GM19023 (cell line): ENCODE data around the gene DNER.

ENCODE experiments used
- ATAC-seq: cut with Tn5 transposase; IDR thresholded peaks from one replicate; pipeline ENCODE4 v1.9.1; 2021; ENCODE audit warnings: mild to moderate bottlenecking, moderate library complexity; ENCODE audit not compliant: unreplicated experiment

The DNER gene

DNA sequence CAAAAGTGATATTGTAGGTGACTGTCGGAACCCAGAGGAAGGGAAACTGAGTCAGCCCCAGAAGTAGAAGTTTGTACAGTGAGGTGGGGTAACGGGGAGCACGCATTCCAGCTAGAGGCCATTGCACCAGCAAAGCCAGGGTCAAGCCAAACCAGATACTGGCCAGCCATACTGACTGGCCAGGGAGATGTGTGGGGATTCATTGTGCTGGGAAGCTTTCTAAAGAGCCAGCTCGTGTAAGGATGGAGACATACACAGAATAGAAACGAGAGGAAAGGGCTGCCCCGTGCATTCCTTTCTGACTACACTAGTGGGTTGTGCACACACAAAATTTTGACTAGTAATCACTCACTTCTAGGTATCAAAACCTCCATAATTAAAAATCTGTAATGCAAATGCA is 268.0 kb downstream of the DNER start:
- no peak for ATAC-seq

DNA sequence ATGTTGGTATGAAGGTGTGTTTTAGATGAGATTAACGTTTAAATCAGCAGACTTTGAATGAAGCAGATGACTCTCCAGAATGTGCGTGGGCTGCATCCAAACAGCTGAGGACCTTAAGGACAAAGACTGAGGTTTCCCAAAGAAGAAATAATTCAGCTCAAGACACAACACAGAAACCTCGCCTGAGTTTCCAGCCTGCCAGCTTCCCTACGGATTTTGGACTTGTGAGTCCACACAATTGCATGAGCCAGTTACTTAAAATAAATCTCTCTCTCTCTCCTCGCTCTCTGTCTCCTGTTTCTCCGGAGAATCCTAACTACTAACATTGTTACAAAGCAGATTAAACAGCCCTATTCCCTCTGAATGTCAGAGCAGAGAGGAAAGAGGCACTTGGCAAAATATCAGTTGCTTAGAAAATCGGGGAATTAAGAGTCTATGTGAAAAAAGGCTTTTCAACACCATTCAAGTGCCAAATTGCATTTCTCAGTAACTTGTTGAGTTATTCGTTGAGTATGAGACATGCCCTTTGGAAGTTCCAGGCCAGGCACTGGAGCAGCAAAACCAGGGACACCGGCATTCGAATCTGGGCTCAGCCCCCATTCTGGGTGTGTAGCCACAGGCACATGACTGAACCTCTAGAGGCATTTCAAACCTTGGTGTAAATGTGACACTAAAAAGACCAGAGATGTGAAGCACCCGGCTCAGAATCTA is 268.7 kb downstream of the DNER start:
- ATAC-seq, result no peak

DNA sequence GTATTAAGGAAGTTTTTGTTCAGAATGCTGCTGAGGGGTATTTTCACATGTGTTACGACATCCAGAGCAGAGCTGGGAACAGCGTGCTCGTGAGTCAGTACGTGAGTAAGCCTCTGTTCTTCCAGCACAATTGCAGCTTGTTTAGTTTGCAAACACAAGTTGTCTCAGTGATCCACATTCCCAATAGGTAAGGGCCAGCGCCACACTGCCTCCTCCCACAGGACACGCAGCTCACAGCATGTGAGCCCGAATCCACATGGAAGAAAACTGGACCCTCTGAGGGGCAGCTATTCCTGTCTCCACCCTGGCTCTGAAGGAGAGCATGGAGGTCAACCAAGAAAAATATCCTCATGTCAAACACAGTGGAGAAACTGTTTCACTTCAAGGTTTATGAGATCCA is 269.3 kb downstream of the DNER start:
- ATAC-seq, result no peak

DNA sequence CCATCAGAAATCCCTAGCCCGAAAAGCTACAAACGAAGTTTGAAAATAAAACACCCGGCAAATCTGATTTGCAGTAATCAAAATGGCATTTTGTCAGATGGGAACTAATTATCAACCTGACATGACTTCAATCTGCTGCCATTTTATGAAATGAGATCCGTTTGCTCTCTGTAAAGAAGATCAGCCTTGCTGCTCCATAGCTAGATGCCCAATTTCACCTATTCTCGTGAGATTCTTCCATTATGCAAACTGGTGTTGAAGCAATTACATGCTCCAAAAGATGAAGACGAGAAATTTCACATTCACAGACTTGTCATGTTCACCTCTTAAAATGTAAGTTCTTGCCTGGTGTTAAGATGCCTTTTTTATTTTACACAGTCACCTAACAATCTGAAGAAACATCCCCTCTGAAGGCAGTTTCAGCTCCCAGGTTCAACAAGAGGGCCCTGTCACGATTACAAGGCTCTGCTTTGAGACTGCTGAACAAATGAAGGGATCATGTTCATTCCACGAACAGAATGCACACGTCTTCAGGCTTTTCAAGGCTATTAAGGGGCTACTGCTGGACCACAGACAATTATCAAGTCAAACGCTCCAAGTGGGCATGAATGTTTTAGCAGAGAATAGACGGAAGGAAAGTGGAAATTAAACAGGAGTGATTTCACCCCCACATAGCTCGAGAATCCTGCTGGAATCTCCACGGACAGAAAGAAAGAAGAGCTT is 270.6 kb downstream of the DNER start:
- ATAC-seq, result no peak

DNA sequence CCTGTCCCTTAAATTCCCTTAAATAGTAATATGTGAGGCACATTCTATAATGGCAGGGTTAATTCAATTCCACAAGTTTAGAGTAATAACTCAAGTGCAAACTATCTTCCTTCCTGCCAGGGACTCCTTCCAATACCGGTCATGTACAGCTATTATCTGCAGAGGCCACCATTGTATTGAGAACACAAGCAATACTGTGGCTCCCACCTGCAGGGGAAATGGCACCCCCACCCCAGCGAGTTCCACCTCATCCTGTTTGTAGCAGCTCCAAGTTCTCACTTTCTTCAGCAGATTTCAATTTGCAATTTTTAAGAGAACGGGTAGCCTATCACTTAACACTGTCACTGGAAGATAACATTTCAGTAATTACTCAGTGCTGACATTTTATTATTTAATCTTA is 271.2 kb downstream of the DNER start:
- no peak for ATAC-seq

DNA sequence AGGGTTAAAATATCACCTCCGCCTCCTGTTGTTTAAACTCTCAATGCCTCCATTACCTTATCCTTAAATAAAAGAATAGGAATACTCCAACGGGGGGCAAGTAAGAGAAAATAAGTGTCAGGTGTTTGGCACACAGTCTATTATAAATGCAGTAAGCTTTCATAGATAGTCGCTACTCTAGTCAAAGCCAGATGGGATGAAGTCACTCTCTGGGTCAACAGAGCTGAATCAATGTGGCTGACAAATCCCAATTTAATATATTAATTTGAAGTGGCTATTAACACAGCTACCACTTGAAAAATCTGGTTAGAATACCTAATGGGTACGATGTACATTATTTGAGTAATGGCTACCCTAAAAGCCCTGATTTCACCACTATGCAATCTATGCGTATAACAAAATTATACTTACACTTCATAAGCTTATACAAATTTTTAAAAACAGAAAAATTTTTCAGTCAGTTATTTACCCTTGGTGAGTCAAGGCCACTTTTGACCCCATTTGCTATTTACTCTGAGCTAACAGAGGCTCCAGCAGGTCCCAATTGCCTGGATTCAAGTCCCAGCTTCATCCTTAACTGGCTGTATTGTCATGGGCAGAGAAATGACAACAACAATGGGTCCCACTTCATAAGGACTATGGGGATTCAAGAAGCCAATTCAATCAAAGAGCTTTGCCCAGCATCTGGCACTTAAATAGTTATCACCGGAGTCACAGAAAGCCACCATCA is 275.8 kb downstream of the DNER start:
- no peak for ATAC-seq

DNA sequence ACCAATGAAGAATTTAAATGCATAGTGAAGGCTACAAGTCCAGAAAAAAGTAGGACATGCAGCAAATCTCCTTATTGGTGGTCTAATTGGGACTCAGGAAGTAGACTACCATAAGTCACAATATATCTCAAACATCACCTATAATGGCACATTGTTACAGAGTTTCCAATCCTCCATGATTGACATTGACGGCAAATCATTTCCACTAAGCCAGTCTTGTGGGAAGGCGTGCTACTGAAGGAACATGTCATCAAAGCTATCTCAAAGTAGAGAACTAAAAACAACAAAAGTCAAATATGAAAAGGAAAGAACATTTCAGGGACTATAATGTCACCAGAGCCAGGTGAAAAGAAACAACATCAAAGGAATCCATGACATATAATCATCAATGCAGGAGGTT is 276.9 kb downstream of the DNER start:
- ATAC-seq, result no peak

DNA sequence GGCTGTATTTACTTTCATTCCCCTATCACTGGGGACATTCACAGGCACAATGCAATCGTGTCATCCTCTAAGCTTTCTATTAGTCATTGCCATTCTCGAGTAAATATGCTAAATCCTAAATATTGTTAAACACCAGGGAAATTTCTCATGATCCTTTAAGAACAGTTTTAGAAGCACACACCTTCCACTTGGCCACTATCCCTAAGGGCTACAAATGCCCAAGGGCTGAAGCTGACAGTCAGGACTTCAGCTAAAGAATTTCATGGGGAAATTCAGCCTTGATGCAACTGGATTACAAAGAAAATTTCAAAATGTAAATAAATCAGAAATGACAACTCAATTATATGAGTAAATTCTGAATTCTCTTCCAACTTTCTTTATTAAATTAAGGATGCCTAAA is 280.2 kb downstream of the DNER start:
- ATAC-seq, result no peak

DNA sequence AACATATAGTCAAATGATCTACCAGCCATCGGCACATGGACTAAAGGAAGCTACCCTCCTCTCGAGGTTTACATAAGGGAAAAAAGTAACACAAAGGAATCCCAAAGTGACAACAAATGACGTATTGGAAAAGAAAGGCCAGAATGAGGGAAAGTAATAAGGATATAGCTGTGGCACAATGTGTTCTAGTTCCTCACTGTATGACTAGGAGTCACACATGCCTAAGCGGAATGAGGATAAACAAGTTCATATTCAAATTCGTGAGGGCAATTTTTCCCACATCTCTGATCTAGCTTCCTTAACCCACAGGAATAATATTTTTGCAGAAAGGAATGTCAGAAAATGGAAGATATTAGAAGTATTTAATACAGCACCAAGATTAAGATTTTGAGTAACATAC is 281.0 kb downstream of the DNER start:
- no peak for ATAC-seq

DNA sequence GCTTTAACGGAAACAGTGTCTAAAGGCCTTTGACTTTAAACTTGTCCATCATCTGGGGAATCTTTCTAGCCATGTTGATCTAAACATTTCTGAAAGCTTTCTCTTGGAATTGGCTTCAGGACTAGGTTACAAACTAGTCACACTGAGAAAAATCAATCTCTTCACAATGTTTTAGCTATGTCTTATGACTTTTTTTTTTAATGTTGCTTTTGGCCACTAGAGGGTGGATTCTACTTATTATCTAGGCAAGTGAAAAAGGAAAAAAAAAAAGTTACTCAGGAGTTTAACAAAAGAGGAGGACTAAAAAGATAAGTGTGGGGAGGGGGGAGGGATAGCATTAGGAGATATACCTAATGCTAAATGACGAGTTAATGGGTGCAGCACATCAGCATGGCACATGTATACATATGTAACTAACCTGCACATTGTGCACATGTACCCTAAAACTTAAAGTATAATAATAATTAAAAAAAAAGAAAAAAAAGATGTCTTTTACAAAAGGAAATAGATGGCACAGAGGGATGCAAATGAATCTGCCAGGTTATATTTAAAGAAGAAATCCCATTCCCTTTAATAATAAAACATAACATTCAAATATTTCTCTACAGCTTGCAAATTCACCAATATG is 282.9 kb downstream of the DNER start:
- no peak for ATAC-seq

DNA sequence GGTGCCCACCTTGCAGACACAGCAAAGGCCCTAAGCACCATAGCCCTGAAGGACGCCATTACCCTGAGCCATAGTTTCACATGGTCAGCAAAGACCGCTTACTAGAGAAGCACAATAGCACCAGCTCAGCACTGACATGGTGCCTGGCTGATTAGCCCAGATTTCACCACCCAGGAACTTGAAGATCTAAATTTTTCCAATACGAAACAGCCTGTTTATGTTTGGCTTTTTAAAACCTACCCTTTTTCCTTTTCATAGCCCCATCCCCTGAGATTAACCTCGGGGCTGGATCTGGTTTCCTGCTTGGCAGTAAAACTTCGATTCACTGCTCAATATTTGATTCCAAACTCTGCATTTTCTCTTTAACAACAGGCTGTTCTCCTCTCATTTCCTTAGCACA is 284.8 kb downstream of the DNER start:
- ATAC-seq, result no peak

DNA sequence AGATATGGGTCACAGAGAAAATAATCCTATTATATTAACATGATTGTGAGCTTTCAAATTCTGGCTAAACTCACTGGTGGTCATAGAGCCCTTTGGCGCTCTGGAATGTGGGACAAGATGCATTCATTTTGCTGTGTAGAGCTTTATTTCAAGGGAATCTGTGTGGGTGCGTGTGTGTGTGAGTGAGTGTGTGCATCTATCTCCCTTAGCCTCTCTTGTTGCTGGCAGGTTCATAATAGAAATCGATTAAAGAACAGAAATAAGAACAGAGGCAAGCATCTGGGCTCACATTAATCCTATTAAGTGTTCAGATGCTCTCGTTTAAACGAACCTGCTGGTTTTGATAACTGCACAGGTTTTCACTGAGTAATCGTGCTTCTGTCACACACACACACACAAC is 287.9 kb downstream of the DNER start:
- no peak for ATAC-seq

DNA sequence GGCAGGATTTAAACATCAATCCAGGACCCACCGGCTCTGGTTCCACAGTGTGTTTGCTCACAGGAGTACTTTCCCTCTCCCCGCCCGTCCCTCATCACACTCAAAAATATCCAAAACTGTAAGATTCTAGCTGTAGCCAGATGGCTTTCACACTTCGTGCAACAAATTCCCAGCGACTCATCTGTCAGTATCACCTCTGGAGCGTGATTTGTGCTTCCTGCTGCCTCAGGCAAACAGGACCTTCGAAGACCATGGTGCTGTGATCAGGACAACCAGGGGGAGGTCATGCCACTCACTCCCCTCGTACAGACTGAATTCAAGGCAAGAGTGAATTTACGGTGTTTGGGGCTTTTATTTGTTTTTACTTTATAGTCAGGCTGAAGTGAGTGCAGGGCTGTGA is 288.8 kb downstream of the DNER start:
- no peak for ATAC-seq

DNA sequence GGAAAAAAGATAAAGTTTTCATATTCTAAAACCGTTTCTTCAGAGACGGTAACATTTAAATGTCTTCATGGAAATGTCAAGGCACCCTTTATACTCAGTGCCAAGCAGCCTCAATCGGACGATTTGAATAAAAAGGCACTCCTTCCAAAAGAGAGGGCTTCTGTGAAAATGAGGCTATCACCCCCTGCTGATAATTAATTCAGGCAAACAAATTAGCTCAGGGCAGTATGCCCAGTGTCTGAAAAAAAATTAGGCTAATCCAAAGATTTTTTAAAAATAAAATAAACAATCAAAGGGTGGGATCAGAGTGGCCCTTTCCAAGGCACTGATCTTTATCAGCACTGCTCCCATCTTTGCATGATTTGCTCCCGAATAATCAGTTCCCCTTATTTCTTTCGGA is 292.3 kb downstream of the DNER start:
- ATAC-seq, result no peak

DNA sequence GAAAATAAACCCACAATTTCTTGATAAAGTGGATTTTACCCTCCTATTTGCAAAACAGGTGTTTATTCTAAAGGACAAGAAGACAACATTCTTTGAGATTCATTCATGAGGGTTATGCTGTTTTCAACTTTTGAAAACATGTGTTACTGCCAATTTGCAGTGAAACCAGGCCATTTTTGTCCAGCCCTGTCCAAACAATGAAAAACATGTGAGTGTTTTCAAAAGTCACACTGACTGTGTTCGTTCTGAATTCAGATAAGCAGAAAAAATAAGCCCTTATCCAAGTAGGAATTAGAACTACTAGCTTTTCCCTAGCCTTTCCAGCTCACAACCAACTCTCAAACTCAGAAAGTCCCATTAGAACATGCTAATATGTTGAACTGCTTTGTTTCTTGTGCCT is 295.2 kb downstream of the DNER start:
- no peak for ATAC-seq

DNA sequence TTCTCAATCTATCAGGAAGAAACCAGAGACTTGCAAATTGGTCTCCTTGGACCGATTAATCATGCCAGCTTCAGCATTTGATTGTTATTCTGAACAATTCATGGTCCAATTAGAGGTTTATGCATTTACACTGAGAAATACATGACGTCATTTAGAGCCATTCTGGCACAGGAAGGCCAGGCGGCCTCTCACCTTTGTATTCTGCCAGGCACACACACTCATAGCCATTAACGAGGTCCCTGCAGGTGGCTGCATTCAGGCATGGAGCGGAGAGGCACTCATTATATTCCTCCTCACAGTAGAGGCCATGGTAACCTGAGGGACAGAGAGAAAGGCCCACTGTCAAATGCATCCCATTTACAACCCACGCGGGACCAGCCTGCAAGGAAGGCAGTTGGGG is 296.4 kb downstream of the DNER start:
- no peak for ATAC-seq

DNA sequence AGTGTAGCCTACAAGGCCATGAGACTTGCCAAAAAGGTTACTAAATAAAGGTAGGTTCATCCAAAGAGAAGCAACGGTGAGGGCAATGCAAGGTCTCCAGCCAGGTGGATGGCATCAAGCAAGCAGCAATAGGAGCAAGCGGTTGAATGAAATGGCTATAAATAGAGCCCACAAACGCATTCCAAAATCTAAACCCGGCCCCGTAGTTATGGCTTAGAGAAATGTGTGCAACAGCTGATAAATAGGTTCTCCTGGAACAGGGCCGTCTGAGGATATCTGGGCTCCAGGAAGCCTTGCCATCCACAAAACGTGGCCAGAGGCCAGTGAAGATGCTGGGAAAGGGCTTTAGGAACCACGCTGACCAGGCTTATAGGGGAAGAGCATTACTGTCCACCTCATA is 297.2 kb downstream of the DNER start:
- no peak for ATAC-seq

DNA sequence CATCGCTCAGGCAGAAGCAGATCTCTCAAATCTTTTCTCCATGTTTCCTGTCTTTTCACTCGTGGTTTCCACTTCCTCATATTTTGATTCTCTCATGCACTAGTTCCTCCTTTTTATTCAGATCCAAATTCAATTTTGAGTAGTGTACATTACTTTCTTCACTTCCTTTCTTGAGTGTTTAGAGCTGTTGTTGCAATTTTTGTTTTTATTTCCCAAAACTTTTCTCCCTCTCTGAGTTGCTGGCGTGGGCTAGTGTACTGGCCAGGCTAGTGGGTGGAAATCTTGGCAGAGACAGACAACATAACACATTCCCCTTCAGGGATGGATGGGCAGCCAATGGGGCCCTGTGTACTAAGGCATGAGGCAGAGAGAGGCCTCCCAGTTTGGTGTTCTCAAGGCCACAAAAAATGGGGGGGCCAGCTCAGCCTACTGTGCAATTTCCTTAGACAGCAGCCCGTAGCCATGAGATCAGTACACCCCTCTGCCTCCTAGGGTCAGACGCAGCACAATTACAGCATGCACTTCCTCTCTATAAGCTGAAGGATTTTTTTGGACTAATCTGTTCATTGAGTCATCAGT is 298.1 kb downstream of the DNER start:
- ATAC-seq, result no peak

DNA sequence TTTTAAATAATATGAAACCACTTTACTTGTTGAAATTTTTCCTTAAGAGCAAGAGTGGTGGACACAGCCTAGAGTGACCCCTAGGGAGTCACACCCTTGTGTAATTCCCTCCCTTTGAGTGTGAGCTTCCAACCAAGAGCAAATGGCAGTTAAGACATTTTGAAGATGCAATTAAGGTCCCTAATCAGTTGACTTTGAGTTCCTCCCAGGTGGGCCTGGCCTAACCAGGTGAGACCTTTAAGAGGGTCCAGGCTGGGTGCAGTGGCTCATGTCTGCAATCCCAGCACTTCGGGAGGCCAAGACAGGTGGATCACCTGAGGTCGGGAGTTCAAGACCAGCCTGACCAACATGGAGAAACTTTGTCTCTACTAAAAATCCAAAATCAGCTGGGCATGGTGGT is 299.7 kb downstream of the DNER start:
- no peak for ATAC-seq

DNA sequence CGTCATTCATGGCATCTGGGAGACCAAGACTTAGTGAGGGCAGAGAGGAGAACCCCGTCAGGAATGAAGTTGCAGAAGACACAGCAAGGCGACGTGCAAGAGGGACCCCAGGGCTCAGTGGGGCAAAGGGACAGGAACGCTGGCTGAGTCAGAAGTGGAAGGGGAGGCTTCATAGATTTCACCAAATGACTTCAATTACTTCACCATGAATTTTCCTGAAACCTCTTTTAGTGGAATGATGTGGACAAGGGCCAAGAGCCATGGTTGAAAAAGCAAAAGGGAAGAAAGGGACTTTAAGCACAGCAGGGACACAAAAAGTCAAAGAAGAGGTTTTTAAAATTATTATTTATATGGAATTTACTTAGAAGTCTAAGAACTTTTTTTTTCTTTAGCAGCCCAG is 301.7 kb downstream of the DNER start:
- no peak for ATAC-seq

DNA sequence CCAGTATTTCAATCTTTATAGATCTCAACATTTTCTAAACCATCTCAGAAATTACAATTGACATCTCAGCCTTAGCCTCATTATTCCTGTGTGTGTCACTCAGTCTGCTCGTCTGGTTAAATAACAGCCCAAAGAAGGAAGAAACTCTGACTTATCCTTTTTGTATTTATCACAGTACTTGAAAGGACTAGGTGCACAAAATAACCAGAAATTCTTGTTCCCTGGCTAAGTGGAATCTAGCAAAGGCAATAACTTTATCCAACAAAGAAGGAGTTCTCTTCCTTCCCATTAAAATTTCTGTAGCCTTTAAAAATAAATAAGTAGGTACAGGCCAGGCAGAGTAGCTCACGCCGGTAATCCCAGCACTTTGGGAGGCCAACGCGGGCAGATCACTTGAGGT is 303.4 kb downstream of the DNER start:
- no peak for ATAC-seq
